ENCODE data around the gene PIGX.

Gene PIGX

GRCh38 chr3:196711838-196712513 is at the start of gene PIGX, which contains the start of gene CEP19:
Gene PIGX, plus strand, starts transcription at chr3:196712377.
Gene CEP19, minus strand, starts transcription at chr3:196712250. Its CDS starts 3,593 bp downstream, at chr3:196708657.
- DNase-seq: peak; percentile 76 to 90

DNA sequence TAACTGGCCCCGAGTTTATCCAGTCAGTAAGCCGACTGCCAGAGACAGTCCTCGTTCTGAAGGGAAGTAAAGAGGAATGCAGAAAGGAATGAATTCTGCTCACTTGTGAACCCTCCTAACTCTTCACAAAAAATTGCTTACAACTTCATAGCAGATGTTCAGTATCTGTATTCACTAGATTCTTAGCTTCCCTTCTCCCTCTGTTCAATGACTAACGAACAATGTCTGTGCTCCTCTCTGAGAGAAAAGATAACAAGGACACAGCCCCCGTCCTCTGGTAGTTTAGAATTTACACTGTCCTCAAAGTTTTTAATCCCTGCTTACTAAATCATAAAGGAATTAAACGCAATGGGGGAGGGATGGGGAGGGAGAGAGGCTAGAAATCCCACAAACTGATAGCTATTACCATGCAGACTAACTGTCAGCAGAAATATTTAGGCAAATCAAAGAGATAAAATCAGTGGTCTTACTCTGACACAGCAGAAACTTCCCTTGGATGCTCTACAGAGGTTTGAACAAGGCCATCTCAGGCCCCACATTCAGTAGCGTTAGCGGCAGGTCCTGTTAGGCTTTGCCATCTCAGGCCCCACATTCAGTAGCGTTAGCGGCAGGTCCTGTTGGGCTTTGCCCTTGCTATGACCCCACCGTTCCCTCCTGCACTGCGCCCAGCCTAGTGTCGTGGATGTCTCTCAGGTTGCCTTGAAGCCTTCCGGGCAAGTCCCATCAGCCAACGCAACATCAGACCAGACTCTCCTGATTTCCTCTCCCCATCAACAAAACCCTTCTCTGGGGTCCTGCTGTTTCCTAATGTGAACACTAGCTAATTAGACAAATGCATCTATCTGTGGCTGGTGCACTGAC is 49.2 kb upstream of the PIGX start:
- DNase-seq: no peak

DNA sequence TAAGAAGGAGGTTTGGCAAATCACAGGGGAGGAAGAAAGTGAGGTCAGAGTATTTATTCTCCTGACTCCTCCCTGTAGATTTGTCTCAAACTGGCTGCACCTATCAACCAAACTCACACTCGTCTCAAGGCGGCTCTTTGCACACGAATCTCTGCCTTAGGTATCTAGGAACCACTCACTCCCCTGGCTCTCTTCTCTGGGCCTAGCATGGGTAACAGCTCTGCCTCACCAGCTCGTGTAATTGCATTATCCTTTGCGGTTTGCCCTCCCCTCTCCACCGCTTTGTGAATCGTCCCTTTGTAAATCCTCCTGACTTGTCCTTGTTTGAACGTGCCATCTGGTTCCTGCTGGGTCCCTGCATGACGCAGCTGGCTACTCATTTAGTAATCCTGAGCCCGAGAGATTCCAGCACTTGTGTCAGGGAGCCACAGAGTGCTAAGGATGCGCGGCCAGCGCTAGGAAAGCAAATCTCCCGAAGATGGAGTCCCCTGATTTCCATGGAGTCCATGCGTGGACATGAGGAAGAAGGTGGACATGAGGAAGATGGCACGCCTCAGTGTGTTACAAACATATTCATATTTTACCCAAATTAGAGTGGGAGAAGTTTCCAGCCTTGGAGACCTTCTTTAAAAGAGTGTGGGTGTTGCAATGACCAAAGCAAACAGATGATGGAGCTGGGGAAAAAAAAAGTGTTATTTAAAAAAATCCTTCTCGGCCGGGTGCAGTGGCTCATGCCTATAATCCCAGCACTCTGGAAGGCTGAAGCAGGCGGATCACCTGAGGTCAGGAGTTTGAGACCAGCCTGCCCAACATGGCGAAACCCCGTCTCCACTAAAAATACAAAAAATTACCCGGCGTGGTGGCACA is 45.9 kb upstream of the PIGX start:
- DNase-seq: peak; percentile 99

DNA sequence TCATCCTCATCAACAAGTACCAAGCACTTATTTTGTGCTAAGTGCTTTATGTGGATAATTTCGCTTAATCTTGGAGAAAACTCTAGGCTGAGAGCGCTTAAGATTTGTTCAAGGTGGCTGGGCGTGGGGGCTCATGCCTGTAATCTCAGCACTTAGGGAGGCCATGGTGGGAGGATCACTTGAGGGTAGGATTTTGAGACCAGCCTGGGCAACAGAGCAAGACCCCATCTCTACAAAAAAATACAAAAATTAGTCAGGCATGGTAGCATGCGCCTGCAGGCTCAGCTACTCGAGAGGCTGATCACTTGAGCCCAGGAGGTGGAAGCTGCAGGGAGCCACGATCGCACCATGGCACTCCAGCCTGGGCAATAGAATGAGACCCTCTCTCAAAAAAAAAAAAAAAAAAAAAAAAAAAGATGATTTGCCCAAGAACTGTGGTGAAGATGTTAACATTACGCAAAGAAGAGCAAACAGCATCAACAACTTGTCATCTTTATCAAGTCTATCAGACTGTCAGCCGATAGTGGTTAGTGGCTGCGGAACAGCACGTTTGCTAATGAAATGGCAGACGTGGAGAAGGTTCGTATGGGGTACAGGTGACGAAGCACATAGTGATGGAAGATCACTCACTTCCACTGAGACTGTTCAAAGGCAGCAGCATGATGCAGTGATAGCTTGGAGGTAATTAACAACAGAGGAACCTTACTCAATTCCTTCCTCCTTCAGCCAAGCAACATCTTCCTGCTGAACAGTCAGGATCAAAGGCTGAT is 44.9 kb upstream of the PIGX start:
- DNase-seq: no peak

GRCh38 chr3:196670339-196670738 is 41.8 kb upstream of the PIGX start:
- DNase-seq: no peak

- no peak for DNase-seq
Observed at GRCh38 chr3:196673632-196674031, 38.5 kb upstream of the PIGX start.

DNA sequence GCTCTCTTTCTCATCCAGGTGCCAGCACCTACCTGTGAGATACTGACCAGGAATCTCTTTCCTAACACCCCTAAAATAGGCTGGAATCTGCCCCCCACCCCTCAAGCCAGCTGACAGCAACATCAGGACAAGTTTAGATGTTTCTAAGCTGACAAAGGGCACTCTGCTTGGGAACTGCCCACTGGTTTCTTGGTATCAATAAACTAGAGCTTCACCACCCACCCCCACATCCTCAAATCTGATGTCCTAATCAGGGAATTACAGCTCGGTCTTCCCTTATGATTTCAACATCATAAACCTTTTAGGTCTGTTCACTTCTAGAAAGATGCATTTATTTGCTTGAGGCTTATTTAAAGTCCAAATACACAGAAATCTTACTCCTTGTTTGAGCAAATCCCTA is 34.8 kb upstream of the PIGX start:
- no peak for DNase-seq

GRCh38 chr3:196677931-196678330 is 34.2 kb upstream of the PIGX start:
- no peak for DNase-seq

DNA sequence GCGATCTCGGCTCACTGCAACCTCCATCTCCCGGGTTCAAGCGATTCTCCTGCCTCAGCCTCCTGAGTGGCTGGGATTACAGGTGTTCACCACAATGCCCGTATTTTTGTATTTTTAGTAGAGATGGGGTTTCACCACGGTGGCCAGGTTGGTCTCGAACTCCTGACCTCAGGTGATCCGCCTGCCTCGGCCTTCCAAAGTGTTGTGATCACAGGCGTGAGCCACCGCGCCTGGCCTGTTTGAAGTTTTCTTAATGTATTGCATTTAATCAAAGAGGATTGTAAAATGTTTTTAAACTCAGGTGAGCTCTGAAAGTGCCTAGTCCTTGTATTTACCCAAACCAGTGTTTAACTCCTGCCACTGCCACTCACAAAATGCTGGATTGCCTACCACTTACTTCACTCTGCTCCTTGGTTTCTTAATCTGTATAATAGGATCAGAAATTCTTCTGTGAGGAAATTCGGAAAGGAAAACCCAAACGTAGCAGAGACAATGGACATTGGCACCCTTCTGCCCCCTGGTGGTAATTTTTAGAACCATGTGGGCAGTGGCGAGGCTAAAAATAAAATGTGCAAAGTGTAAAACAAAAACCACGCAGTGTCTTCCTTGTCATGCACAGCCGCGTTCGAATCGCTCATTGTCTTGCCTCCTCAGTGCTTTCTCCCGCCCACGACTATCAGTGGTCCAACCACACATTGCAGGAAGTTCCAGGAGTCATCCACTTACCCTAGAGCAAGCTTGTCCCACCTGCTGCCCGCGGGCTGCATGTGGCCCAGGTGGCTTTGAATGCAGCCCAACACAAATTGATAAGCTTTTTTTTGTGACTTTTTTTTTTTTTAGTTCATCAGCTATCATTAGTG is 27.4 kb upstream of the PIGX start:
- peak; percentile 26 to 65 for DNase-seq

DNA sequence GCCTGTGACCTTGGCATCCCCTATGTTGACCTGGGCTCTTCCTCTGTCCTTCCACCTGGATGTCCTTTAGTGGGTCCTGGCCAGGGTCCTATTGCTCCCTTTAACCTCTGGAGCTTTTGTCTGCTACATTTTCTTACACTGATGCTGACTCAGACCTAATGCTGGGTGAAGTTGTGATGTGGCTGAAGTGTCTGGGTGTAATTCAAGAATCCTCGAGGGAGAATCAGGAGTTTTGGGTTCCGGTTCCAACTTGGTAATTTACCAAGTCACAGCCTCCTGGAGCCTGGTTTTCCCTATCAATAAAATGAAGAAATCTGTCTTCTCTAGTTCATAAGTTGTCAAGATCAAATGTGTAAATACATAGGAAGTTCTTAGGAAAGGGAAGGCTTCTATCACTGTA is 25.7 kb upstream of the PIGX start:
- DNase-seq: no peak

GRCh38 chr3:196688349-196688748 is 23.8 kb upstream of the PIGX start:
- no peak for DNase-seq

GRCh38 chr3:196689941-196690660 is 22.1 kb upstream of the PIGX start:
- no peak for DNase-seq

- DNase-seq: no peak
Observed at GRCh38 chr3:196691386-196691785, 20.8 kb upstream of the PIGX start.

GRCh38 chr3:196694202-196694638 is 18.0 kb upstream of the PIGX start:
- DNase-seq: no peak

DNA sequence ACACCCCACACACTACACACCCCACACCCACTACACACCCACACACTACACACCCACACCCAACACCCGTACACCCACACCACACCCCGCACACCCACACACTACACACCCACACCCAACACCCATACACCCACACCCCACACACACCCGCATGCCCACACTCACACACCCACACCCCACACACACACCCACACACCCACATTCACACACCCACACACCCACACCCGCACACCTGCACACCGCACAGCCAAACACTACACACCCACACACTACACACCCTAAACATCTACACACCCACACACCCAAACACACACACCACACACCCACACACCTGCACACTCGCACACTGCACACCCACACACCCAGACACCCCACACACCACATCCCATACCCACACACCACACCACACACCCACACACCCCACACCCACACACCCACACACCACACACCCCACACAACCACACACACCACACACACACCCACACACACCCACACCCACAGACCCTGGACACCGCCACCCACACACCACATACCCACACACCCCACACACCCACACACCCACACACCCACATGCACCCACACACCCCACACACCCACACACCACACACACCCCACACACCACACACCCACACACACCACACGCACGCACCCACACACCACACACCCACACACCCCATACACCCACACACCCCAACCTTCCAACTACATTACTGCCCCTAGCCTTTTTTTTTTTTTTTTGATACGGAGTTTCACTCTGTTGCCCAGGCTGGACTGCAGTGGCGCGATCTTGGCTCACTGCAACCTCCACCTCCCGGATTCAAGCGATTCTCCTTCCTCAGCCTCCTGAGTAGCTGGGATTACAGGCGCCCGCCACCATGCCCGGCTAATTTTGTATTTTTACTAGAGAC is 17.0 kb upstream of the PIGX start:
- no peak for DNase-seq

DNA sequence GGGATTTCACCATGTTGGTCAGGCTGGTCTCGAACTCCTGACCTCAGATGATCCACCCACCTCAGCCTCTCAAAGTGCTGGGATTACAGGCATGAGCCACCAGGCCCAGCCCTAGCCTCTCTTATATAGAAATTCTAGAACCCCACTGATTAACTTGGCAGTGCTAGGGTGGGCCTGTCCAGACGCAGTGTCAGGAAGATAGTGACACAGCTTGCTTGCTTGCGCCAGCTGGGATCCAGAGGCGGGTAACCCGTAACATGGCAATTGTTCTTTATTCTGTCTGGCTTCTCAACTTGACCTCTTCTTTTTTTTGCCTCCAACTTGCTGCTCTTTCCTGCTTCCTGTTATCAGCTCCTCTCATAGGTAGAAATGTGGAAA is 16.3 kb upstream of the PIGX start:
- DNase-seq: no peak

DNA sequence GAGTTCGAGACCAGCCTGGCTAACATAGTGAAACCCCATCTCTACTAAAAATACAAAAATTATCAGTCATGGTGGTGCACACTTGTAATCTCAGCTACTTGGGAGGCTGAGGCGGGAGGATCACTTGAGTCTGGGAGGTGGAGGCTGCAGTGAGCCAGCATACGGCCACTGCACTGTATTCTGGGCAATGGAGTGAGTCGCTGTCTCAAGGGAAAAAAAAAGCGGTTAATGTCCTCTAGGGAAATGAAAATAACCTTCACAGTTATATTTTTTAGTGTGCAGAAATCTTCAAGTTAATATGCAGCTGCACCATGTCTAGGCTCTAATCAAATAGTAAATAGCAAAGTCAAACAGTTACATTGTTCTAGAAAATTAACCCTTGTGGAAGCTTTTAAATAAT is 14.9 kb upstream of the PIGX start:
- DNase-seq: no peak

- no peak for DNase-seq
Observed at GRCh38 chr3:196699749-196700148, 12.4 kb upstream of the PIGX start.

- no peak for DNase-seq
Observed at GRCh38 chr3:196700801-196701200, 11.4 kb upstream of the PIGX start.

GRCh38 chr3:196706327-196706726 is 5.8 kb upstream of the PIGX start:
- no peak for DNase-seq
